GM21825 (cell line): Measurements from ENCODE around the gene PRKAG2.

Source experiments
- ATAC-seq: cut with Tn5 transposase; IDR thresholded peaks from one replicate; pipeline ENCODE4 v1.9.1; 2021; ENCODE audit warnings: mild to moderate bottlenecking, moderate library complexity; ENCODE audit not compliant: unreplicated experiment

Gene PRKAG2

DNA sequence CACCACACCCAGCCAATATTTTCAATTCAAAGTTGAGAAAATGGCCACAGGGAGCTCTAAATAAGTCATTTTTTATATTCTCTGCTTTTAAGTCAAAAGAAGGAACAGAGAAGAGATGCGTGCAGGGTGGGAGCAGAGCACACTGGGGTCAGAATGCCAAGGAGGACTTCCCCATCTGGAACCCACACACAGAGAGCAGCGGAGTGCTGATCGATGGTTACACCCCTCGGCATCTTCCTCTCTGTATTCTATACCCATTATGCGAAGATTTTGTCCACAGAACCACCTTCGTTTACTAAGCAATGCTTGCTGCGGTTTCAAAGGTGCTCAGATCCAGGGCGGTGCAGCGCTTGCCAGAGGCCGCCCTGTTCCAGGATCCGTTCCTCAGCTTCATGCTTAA lies 265.9 kb downstream of the PRKAG2 start:
- ATAC-seq, result no peak

DNA sequence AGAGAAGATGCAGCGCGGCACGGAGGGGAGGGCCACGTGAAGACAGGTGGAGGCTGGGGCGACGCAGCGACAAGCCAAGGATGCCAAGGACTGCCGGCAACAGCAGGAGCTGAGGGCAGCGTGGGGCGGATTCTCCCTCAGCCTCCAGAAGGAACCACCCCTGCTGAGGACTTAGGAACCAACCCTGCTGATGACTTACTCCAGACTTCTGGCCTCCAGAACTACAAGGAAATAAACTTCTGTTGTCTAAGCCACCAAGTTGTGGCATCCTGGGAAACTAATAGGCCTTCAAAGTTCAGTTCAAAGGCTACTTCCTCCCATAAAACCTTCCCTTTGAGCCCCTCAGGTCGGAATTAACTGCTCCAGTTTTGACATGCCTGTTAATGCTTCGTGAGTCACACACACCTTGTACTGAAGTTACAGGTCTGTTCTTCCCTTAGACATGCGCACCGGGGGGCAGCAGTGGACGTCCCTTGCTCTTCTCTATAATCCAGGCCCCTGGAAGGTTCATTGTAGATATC lies 268.8 kb downstream of the PRKAG2 start:
- ATAC-seq, result no peak

DNA sequence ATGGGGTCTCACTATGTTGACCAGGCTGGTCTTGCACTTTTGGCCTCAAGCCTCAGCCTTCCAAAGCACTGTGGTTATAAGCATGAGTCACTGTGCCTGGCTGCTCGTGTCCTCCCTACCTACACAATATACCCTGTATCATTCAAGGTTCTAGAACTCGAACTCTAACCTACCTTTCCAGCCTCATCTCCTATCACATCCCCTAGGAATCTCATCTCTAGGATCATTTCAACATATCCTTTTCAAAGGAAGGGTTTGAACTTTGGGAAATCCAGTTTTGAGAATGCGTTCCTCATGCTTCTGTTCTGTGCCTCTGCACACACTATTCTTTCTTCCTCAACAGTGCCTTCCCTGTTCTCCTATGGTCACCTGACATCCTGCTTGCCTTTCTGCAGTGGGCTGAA lies 269.4 kb downstream of the PRKAG2 start:
- ATAC-seq, result no peak

DNA sequence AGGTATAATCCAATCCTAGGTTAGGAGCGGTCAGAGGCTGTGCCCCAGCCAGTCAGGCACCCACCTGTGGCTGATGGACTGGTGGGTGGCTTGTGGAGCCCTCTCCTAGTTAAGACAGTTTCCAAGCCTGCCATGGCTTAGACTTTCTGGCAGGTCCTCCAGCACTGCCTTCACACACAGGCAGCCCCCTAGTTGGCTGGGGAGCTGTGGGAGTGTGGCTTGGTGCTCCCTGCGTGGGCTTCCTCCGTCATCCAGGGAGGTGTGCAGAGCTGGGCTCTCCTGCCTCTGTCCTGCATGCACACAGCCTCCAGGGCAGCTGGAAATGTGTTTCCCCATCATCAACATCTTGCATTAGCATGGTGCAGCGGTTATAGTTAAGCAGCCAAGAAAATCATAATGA lies 273.0 kb downstream of the PRKAG2 start:
- no peak for ATAC-seq

DNA sequence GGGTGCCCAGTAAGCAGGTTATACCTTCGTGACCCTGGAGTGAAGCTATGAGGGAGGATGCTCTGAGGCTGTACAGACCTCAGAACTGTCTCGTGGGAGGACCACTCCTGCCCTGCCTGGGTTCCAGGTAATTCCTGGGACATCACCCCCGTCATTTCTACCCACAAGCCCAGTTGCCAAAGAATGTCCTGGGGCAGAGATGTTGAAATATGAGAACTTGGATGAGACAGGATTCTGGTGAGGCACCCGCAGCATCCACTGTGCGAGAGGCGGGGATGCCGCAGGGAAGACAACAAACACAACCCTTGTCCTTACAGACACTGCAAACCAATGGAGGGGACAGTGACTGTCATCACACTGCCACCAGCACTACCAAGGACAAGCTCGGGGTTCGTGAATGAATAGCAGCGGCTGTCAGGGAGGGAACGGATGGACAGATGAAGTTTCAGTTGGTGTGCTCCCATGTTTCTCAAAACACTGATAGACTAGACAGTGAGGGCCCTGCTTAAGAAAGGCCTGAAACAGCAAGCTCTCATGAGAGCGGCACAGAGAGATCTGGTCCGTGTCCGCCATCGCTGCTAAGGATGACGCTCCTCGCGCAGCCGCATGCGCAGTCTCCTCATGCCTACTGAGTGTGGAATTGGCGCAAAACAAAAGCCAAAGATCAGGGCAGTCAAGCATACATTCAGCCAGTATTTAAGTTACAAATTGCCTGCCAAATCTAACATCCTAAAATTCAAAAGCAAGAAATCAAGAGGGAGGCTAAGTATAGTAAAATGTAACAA lies 275.2 kb downstream of the PRKAG2 start:
- ATAC-seq, result no peak

DNA sequence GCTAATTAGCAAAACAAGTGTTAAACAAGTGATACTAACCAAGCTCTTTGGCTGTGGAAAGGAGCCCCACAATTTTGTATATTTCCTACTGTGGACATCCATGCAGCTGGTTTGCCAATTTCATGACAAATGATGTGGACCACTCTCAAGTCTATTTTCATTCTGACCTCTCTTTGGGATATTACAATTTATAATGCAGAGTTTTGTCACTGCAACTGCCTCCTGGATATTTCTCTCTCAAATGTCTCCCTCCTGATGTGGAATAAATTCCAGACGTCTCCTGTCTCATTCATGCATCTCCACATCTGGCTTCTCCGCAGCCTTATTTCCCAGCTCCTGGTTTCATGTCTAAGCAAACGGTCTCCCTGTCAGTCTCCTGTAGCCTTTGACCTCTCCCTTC lies 276.6 kb downstream of the PRKAG2 start:
- no peak for ATAC-seq

DNA sequence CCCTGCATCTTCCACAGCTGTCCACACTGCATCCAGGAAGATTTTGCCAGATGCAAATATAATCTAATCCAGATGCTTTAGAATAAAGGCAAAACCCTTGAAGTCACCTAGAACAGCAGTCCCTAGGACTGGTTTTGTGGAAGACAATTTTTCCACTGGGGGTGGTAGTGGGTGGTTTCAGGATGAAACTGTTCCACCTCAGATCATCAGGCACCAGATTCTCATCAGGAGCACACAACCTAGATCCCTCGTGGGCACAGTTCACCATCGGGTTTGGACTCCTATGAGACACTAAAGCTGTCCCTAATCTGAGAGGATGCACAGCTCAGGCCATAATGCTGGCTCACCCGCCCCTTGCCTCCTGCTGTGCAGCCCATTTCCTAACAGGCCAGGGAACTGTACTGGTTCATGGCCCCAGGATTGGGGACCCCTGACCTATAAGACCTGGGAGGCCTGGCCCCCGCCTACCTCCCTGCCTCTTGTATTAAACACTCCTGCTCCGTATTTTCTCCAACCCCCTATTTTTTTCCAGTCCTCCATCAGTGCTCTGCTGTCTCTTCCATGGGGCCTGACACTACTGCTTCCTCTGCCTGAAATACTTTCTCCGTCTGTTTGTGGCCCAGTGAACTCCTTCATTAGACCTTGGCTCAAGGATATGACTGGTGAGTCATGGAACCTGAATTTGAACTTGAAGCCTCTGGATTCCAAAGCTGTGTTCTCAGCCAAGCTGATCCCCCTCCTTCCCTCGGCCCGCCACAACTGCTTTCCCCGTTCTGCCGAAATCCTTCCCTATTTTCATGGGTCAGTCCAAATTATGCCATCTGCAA lies 277.3 kb downstream of the PRKAG2 start:
- no peak for ATAC-seq

DNA sequence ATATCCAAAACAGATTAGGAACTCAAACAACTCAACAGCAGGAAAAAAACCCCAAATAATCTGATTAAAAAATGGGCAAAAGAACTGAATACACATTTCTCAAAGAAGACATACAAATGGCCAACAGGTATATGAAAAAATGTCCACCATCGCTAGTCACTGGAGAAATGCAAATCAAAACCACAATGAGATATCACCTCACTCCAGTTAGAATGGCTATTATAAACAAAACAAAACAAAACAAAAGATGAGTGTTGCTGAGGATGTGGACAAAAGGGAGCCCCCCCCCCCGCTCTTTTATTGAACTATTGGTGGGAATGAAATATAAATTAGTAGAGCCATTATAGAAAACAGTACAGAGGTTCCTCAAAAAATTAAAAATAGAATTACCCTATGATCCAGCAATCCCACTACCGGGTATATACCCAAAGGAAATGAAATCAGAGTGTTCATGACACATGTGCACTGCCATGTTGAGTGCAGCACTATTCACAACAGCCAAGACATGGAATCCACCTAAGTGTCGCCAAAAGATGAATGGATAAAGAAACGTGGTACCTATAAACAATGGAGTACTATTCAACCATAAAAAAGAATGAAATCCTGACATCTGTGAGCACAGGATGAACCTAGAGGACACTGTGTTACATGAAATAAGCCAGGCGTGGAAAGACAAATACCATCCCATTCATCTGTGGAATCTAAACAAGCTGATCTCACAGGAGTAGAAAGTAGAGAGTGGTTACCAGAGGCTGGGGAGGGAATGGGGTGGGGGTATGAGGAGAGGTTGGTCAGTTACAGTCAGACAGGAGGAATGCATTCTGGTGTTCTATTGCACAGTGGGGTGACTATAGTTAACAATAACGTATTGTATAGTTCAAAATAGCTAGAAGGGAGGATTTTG lies 279.1 kb downstream of the PRKAG2 start:
- no peak for ATAC-seq

DNA sequence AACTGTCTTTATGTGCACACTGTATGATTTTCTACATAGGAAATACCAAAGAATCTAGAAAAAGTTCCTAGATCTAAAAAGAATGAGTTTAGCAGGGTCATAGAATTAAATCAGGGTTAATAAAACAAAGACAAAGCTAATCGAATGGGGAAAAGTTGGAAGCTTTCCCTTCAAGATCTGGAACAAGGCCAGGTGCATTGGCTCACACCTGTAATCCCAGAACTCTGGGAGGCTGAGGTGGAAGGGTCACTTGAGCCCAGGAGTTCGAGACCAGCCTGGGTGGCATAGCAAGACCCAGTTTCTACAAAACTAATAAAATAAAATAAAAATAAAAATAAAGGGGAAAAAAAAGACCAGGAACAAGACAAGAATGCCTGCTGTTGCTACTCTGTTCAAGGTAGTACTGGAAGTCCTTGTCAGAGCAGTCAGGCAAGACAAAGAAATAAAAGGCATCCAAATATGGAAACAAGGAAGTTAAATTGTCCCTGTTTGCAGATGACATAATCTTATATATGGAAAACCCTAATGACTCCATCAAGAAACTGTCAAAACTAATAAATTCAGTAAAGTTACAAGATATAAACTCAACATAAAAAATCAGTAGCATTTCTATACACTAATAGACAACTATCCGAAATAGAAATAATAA lies 281.1 kb downstream of the PRKAG2 start:
- ATAC-seq, result no peak

DNA sequence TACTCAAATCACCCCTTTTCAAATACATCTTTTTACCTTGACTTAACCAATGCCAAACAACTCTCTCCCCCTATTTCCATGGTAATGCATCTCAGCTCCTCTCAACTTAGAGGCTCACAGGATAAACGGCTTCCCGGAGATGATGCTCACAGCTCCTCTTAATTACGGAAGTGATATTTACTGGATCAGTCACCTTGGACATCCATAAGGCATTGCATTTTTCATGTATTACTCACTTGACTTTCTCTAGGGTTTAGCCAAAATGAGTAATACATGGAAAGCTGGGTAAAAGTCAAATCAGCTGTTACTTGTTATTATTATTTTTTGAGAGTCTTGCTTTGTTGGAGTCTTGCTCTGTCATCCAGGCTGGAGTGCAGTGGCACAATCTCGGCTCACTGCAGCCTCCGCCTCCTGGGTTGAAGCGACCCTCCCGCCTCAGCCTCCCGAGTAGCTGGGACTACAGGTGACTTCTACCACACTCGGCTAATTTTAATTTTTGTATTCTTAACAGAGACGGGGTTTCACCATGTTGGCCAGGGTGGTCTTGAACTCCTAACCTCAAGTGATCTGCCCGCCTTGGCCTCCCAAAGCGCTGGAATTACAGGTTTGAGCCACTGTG lies 283.9 kb downstream of the PRKAG2 start:
- no peak for ATAC-seq

DNA sequence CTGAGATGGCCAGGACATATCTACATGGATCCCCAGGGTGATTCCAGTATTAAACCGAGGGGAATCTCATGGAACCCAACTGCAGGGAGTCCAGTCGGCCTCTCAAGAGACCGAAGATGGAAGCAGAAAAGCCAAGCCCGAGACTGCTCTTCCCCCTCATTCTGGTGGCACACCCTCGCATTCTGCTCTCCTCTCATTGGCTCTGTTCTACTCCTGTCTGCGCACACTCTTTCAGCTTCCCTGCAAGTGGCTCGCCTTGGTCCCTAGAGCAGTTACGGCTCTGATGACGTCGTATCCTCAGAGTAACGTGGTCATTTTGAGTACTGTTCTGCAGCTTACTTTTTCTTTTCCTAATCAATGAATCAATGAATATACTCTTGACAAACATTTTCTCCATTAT lies 284.6 kb downstream of the PRKAG2 start:
- ATAC-seq, result no peak

DNA sequence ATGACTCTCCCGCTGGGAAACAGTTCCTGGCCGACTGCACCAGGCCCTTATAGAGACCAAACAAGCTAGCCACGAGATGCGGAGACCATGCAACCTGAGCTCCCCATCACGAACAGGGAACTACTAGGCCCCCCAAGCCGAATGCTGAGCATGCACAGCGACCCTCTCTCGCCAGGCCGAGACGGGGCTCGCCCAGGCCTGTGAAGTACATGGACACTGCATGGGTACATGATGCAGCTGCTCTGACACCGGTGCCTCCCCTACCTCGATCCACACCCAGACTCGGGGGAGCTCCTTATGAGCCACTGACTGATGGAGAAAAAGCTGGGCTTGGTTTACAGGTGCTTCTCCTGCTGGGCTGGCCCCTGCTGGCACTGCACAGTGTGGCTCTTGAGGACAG lies 285.0 kb downstream of the PRKAG2 start:
- no peak for ATAC-seq

DNA sequence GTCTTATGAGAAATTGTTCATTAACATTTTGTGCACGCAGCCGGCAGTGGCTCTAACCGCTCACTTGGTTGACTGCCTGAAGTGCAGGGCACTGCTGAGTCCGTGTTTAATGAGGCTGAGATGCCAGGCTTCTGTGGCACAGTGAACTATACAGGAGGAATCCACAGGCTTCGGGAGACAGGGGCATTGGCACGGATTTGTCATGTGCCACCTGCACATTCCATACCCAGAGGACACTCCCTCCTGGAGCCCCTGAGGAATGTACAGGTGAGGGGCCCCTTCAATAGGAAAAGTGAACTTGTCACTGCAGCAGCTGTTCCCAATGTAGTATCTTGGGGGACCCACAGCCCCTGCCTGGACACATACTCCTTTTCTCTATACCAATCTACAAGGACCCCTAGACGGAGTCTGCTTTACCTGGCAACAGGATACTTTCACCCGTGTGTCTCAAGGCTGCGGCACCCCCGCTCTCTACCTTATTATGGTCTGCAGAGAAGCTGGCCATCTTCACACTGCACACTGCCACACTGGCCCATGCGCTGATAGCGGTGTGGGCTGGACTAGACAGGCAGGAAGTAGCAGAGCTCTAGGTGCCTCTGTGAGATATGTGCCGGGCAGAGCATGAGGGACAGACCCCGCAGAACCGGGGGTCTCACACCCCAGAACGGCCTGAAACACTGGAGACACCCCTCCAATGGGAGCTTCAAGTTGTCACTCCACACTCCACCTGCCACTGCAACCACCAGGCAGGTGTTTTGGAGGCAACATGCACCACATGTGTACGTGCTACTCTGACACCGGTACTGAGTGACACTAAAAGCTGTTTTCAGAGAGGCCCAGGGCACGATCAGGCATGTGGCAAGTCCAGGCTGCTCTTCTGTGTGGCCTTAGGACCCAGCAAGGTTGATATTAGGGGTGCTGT lies 285.8 kb downstream of the PRKAG2 start:
- no peak for ATAC-seq

DNA sequence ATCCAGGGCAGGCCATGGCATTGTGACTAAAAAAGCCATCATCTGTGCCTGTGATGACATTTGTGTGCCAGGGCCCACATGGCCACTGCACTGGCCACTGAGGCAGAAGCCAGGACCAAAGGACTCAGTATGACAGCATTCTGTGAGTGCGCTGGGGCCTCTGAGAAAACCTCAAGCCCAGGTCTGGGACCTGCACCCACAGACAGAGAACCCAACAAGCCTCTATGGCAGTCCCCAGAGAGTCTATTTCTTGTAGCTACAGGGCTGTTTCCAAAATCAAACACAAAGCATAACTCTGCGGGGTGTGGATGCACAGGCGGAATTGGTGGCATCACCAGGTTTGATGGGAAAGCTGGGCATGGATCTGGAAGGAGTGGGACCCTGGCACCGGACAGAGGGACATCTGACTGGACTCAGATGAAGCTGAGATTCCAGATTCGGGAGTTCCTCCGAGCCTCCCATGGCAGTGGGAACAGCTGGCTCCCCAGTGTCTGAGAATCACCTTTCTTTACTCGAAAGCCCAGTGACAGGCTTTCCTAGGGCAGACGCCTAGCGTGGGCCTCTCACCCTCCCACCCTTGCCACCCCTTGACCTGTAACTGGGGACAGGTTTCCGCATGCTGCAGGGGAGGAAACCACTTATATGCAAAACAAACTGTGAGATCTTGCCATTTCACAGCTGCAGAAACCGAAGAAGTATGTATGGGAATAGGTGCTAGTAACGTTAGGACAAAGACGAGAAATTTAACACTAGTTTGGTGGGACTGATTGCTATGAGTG lies 286.7 kb downstream of the PRKAG2 start:
- peak; percentile 58 for ATAC-seq

DNA sequence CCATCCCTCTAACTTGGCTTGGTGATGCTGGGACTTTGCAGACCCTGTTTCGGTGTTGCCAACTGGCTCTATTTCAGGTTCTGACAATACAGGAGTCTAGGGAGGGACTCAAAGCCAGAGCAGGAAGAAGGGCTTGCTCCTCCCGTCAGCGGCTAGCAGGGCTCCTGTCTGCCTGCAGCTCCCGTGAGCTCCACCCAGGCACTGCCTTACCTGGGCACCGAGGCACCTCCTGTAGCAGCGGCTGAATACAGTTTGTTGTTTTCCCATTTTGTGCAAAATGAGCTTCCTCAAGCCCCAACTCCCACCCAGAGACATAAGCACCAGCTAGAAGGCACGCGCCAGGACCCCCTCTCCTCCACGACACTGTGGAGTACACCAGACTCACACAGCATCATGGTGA lies 287.9 kb downstream of the PRKAG2 start:
- no peak for ATAC-seq

DNA sequence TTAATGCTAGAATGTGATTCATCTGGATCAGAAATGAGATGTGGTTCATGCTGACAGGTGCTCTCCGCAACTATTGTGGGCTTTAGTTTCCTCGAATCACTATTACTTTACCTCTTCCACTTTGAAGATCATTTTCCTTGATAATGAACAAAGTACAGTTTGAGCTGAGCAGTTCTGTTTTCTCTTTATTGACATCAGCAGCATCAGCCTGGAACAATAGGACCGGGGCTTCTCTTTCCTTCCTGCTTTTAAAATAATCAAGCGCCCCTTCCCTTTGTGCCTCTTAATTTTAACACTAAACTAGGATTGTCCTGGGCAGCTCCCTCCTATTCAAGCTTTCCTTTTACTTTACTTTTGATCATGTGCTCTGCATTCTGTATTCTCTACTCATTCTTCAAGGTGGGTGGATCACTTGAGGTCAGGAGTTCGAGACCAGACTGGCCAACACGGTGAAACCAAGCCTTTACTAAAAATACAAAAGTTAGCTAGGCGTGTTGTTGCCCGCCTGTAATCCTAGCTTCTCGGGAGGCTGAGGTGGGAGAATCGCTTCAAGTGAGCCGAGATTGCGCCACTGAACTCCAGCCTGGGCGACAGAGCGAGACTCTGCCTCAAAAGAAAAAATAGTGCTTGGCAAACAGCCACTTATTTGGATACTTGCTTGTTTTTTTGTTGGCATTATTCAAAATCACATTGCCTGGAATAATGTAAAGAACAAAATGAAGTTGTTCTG lies 290.2 kb downstream of the PRKAG2 start:
- ATAC-seq, result no peak

DNA sequence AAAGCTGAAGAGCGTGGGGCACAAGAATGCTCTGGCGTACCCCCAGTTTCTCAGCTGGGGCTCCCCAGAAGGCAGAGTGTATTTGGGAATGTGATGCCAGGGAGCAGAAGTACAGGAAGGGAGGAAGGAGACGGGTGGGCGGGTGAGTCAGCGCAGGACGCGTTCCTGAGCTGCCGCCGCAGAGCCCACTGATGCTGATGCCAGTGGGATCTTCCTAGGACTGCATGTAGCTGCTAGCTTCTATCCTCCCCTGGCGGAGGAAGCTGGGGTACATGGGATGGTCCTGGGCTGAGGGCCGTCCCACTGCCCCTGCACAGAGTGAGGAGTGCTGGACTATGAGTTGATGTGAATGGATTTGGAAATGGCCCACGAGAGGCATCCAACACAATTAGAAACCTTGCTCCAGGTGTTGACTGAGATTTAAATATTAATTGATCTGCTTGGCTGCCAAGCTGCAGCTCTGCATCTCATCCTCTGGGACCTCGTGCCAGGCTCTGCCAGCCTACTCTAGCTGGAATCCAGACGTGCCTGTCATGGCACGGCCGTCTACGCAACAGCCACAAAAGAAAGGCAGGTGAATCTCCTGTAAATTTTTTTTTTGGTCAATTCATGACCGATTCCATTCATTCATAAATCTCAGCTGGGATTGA lies 291.0 kb downstream of the PRKAG2 start:
- ATAC-seq, result no peak
